Ovary (tissue), 3 donors: ENCODE measurements around the gene GHITM.

Experiments
- EP300 ChIP-seq: sonication (generic); formaldehyde crosslinking; IDR thresholded peaks from one replicate; pipeline ENCODE4 v1.6.1; 2017; ENCODE audit warnings: antibody characterized with exemption
- POLR2A ChIP-seq: fragments of 450-650 bp; IDR thresholded peaks from one replicate; pipeline ENCODE4 v1.6.1; 2017; ENCODE audit warnings: antibody characterized with exemption, mild to moderate bottlenecking, moderate library complexity
- TF ChIP-seq, protein P1 (sequence below), 3 donors: fragments of 450-650 bp in 2 of 3; fragments of 200-600 bp in 1 of 3; IDR thresholded peaks; one replicate each; pipeline versions ENCODE4 v1.5.1 to v1.8.0; 2016 to 2022; ENCODE audit warnings: antibody characterized with exemption in 3 of 3, mild to moderate bottlenecking in 1 of 3
- donor health status: DM: no; HTN: no; CAD: no.

DNA sequence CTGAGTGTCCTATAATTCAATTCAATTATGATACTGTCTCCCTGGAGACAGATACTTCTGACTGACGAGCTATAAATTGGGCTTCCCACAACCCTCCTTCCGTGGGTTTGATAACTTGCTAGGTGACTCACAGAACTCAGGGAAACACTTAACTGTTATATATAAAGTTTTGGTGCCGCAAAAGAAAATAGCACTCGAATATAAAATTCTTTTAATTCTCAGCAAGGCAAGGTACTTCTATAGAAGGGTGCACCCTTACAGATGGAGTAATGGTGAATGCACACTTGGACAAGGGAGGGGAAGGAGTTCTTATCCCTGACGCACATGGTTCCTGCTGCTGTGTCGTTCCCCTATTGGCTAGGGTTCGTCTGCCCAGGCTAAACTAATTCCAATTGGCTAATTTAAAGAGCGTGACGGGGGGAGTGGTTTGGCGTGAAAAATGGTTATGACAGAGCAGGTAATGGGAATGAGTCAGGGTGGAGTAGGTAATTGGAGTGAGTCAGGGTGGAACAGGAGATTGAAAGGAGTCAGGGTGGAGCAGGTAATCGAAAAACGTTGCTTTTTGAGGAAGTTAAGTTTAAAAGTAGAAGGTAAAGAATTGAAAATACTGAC lies 20.8 kb upstream of the GHITM start:
- no peak for TF ChIP-seq POLR2A
- TF ChIP-seq, protein P1, sequence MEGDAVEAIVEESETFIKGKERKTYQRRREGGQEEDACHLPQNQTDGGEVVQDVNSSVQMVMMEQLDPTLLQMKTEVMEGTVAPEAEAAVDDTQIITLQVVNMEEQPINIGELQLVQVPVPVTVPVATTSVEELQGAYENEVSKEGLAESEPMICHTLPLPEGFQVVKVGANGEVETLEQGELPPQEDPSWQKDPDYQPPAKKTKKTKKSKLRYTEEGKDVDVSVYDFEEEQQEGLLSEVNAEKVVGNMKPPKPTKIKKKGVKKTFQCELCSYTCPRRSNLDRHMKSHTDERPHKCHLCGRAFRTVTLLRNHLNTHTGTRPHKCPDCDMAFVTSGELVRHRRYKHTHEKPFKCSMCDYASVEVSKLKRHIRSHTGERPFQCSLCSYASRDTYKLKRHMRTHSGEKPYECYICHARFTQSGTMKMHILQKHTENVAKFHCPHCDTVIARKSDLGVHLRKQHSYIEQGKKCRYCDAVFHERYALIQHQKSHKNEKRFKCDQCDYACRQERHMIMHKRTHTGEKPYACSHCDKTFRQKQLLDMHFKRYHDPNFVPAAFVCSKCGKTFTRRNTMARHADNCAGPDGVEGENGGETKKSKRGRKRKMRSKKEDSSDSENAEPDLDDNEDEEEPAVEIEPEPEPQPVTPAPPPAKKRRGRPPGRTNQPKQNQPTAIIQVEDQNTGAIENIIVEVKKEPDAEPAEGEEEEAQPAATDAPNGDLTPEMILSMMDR (IDR thresholded peaks at IDR 0.05) = no peak
- TF ChIP-seq EP300 = no peak
